H1 (cell line): ENCODE data around the gene FMN2.

Experiments
- BRCA1 ChIP-seq: IDR thresholded peaks from 2 replicates; pipeline ENCODE4 v1.6.1; 2012; ENCODE audit warnings: low read depth, low read length, improper control_type of control experiment
- CREB1 ChIP-seq: IDR thresholded peaks from 2 replicates; pipeline ENCODE4 v1.6.1; 2012; ENCODE audit warnings: inconsistent platforms
- EP300 ChIP-seq, 2 experiments: IDR thresholded peaks; 1 replicate in 1 of 2; 2 replicates in 1 of 2; pipeline ENCODE4 v1.6.1; 2011 to 2012; ENCODE audit warnings: low read depth in 2 of 2, low read length in 2 of 2, mild to moderate bottlenecking in 2 of 2, borderline replicate concordance in 1 of 2, inconsistent platforms in 1 of 2, moderate library complexity in 1 of 2
- EZH2 ChIP-seq: fragments of 200-600 bp; sonication (generic); IDR thresholded peaks from 2 replicates; pipeline ENCODE4 v1.7.1; 2012; ENCODE audit warnings: low read depth, mild to moderate bottlenecking, moderate library complexity, low read length, inconsistent platforms; ENCODE audit not compliant: severe bottlenecking
- GABPA ChIP-seq: IDR thresholded peaks from 2 replicates; pipeline ENCODE4 v1.6.1; 2011; ENCODE audit warnings: mild to moderate bottlenecking, low read length, moderate library complexity, borderline replicate concordance; ENCODE audit not compliant: insufficient read depth
- POLR2A ChIP-seq, 2 experiments: IDR thresholded peaks; 1 replicate in 1 of 2; 2 replicates in 1 of 2; pipeline ENCODE4 v1.6.1; 2011; ENCODE audit warnings: low read depth in 2 of 2, low read length in 2 of 2, mild to moderate bottlenecking in 2 of 2; ENCODE audit errors: control extremely low read depth in 1 of 2
- POLR2AphosphoS5 ChIP-seq: IDR thresholded peaks from 2 replicates; pipeline ENCODE4 v1.6.1; 2011; ENCODE audit warnings: low read depth, low read length
- RXRA ChIP-seq: IDR thresholded peaks from 2 replicates; pipeline ENCODE4 v1.6.1; 2011; ENCODE audit warnings: low read depth, mild to moderate bottlenecking, low read length, moderate library complexity; ENCODE audit not compliant: insufficient read depth
- TF ChIP-seq, protein P1 (sequence below), 3 experiments: IDR thresholded peaks; 1 replicate in 2 of 3; 2 replicates in 1 of 3; pipeline versions ENCODE4 v1.5.1 to v1.6.1; 2011; ENCODE audit warnings: low read length in 3 of 3, mild to moderate bottlenecking in 3 of 3, inconsistent platforms in 2 of 3, low read depth in 1 of 3, moderate library complexity in 1 of 3; ENCODE audit not compliant: insufficient read depth in 1 of 3; ENCODE audit errors: control extremely low read depth in 1 of 3
- TF ChIP-seq, protein P2 (sequence below): IDR thresholded peaks from 2 replicates; pipeline ENCODE4 v1.6.1; 2012; ENCODE audit warnings: inconsistent platforms

DNA sequence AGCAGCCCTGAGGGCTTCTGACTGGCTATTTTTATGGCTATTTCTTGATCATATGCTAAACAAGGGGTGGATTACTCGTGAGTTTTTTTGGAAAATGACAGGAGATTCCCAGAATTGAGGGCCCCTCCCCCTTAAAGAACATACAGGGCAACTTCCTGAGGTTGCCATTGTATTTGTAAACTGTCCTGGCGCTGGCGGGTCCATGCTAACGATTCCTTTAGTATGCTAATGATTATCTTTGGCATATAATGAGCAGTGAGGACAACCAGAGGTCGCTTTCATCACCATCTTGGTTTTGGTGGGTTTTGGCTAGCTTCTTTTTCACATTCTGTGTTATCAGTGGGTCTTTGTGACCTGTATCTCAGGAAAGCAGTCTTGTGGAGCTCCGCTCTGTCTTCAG is 24.1 kb downstream of the FMN2 start:
- TF ChIP-seq, protein P1, sequence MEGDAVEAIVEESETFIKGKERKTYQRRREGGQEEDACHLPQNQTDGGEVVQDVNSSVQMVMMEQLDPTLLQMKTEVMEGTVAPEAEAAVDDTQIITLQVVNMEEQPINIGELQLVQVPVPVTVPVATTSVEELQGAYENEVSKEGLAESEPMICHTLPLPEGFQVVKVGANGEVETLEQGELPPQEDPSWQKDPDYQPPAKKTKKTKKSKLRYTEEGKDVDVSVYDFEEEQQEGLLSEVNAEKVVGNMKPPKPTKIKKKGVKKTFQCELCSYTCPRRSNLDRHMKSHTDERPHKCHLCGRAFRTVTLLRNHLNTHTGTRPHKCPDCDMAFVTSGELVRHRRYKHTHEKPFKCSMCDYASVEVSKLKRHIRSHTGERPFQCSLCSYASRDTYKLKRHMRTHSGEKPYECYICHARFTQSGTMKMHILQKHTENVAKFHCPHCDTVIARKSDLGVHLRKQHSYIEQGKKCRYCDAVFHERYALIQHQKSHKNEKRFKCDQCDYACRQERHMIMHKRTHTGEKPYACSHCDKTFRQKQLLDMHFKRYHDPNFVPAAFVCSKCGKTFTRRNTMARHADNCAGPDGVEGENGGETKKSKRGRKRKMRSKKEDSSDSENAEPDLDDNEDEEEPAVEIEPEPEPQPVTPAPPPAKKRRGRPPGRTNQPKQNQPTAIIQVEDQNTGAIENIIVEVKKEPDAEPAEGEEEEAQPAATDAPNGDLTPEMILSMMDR (IDR thresholded peaks at IDR 0.05; ENCODE audit: control extremely low read depth in 1 of 3, insufficient read depth in 1 of 3, low read depth in 1 of 3, low read length in 3 of 3): no peak
- TF ChIP-seq POLR2AphosphoS5: no peak
- no peak for TF ChIP-seq EZH2
- TF ChIP-seq CREB1: no peak
- TF ChIP-seq, protein P2, sequence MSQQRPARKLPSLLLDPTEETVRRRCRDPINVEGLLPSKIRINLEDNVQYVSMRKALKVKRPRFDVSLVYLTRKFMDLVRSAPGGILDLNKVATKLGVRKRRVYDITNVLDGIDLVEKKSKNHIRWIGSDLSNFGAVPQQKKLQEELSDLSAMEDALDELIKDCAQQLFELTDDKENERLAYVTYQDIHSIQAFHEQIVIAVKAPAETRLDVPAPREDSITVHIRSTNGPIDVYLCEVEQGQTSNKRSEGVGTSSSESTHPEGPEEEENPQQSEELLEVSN: no peak
- TF ChIP-seq POLR2A (IDR thresholded peaks at IDR 0.05; ENCODE audit: control extremely low read depth in 1 of 2, low read depth in 2 of 2, low read length in 2 of 2): no peak
- TF ChIP-seq RXRA: no peak
- TF ChIP-seq GABPA: no peak
- TF ChIP-seq BRCA1: no peak
- no peak for TF ChIP-seq EP300 (IDR thresholded peaks at IDR 0.05; ENCODE audit: borderline replicate concordance in 1 of 2, low read depth in 2 of 2, low read length in 2 of 2)
